ENCODE data around the gene GCC1.
"Not testable (repeated sequence)": the region's sequence is repeated elsewhere in the genome, so short reads cannot be mapped to it uniquely, and the experiment has no call there.

Gene GCC1

DNA sequence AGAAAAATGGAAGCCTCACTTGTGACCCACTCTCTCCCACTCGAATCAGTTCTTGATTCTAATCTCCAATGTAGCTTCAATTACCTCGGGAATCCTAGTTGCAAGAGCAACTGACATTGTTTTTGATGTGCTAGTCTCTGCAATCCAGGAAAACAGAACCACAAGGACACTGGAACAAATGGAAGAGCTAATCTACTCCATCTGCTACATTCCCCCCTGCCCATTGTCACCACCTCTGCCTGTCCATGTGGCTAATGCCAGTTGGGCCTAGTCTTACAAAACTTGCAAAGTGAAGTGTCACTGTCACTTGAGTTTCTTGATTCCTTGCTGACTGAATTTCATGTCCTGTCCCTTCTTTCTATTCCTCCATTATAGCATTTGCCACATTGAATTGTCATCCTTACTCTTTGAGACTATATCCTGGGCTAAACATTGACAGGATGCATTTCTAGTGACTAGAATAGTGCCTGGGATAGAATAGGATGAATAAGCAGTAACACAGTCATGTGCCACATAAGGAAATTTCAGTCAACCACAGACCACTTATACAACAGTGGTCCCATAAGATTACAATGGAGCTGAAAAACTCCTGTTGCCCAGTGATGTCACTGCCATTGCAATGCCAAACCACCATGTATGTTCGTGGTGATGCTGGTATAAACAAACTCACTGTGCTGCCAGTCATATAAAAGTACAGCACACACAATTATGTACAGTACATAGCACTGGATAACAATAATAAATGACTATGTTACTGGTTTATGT is 13.5 kb downstream of the GCC1 start:
- TF ChIP-seq, protein P1, sequence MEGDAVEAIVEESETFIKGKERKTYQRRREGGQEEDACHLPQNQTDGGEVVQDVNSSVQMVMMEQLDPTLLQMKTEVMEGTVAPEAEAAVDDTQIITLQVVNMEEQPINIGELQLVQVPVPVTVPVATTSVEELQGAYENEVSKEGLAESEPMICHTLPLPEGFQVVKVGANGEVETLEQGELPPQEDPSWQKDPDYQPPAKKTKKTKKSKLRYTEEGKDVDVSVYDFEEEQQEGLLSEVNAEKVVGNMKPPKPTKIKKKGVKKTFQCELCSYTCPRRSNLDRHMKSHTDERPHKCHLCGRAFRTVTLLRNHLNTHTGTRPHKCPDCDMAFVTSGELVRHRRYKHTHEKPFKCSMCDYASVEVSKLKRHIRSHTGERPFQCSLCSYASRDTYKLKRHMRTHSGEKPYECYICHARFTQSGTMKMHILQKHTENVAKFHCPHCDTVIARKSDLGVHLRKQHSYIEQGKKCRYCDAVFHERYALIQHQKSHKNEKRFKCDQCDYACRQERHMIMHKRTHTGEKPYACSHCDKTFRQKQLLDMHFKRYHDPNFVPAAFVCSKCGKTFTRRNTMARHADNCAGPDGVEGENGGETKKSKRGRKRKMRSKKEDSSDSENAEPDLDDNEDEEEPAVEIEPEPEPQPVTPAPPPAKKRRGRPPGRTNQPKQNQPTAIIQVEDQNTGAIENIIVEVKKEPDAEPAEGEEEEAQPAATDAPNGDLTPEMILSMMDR (IDR thresholded peaks at IDR 0.05), result no peak
- no peak for DNase-seq (ENCODE audit: low spot score)
- no peak overlapping the region for H3K4me3 ChIP-seq

GRCh38 chr7:127568034-127568433 is 17.4 kb downstream of the GCC1 start:
- DNase-seq (ENCODE audit: low spot score); H3K27ac ChIP-seq; H3K4me3 ChIP-seq: not testable (repeated sequence)

More for the DNA sequence above, 13.5 kb downstream of the GCC1 start:
- no peak overlapping the region for H3K27ac ChIP-seq

DNA sequence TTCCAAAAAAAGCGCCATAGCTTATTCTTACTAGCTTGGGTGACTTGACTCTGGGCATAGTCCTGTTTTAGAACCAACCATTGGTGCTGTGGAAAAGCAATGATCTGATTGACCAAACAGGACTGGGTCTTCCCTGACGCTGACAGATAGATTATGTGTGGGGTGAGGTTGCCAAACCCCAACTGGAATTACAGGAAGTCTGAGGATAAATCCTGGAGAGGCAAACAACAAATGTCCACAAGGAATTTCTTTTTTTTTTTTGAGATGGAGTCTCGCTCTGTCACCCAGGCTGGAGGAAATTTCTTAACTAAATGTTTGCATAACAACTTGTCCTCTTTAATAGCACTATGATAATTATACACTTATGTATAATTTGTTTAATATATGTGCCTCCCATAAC is 19.2 kb downstream of the GCC1 start:
- DNase-seq (ENCODE audit: low spot score), result no peak
- Histone ChIP-seq H3K27ac (no peak overlapping the region), H3K4me3 (no peak overlapping the region)
- TF ChIP-seq, protein P1 (IDR thresholded peaks at IDR 0.05), result no peak

DNA sequence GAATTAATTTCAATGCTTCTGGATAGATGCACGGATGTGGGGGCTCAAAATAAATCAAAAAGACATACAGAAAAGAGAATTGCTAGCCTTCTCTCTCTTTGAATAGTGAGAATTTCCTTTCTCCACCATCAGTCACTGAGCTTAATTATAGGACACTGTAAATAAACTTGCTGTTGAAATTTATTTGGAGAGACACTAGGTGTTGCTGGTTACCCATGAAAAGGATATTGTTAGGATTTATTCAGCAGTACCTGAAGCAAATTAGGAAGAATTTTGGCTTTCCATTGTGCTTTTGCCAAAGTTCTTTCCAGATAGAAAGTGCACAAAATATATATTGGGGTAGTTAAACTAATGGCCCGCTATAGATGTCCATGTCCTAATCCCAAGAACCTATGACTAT is 27.6 kb downstream of the GCC1 start:
- DNase-seq (ENCODE audit: low spot score), result no peak
- no peak overlapping the region for H3K4me3 ChIP-seq
- TF ChIP-seq, protein P1 (IDR thresholded peaks at IDR 0.05), result no peak
- H3K27ac ChIP-seq, result no peak overlapping the region

- DNase-seq (ENCODE audit: low spot score), result no peak
- TF ChIP-seq, protein P1 (IDR thresholded peaks at IDR 0.05), result no peak
- Histone ChIP-seq H3K27ac (no peak overlapping the region), H3K4me3 (no peak overlapping the region)
These were observed 29.0 kb downstream of the GCC1 start for GRCh38 chr7:127556404-127556803.

GRCh38 chr7:127551941-127552340 is 33.5 kb downstream of the GCC1 start:
- TF ChIP-seq, protein P1 (IDR thresholded peaks at IDR 0.05), result no peak
- no peak for DNase-seq (ENCODE audit: low spot score)
- Histone ChIP-seq H3K27ac (no peak overlapping the region), H3K4me3 (no peak overlapping the region)

- Histone ChIP-seq H3K4me3 (no peak overlapping the region), H3K27ac (no peak overlapping the region)
- TF ChIP-seq, protein P1 (IDR thresholded peaks at IDR 0.05), result no peak
- no peak for DNase-seq (ENCODE audit: low spot score)
These were observed 35.1 kb downstream of the GCC1 start for GRCh38 chr7:127550247-127550646.

Measured in coronary artery (tissue), 2 donors.